Stimulated activated CD4-positive, alpha-beta T cell treated with anti-CD3 and anti-CD28 coated beads, Interleukin-12 subunit alpha, Interleukin-12 subunit beta, amount 100 ng/mL, for 4 hours (primary cell): ENCODE data around the gene RAET1L.
"Not testable (repeated sequence)": the region's sequence is repeated elsewhere in the genome, so short reads cannot be mapped to it uniquely, and the experiment has no call there.

Experiments used
- DNase-seq: peaks from one replicate; pipeline ENCODE4 v3.0.0-alpha.2; 2020

Gene RAET1L

DNA sequence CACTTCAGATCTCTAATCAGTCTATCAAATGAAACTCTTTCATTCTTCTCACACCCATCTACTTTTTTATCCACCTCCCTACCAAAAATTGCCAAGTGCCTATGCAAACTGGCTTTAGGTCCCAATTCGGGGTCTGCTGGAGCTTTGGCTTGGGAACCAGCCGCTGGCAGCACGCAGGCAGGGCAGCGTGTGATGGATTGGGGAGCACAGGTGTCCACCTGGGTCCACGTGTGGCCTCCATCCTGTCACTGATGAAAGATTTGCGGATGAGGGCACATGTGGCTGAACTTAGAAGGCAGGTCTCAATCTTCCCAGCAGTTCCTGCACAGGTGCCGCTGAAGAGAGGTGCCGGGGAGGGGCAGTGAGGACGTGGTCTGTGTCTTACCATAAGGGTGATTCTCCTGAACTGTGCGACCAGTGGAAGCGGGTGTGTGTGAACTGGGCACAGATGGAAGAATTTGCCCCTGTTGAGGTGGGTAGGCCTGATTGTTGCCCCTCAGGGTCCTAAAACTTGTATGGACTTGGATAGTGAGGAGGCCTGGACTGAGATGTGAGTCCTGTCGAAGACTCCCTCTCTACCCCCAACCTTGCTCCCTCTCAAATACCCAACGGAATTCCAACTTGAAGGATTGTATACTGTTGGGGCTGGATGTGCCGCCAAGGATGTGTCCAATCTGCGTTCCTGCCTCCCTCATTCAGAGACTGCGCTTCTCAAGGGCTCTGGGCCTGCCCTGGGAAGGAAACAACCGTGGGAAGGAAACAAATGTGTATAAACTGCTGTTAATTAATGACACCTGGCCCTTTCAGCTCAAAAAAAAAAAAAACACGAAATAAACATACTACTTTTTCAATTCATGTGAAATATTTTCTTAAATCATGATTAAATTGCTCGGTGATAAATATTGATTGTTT lies 18.4 kb upstream of the RAET1L start:
- no peak for DNase-seq

DNA sequence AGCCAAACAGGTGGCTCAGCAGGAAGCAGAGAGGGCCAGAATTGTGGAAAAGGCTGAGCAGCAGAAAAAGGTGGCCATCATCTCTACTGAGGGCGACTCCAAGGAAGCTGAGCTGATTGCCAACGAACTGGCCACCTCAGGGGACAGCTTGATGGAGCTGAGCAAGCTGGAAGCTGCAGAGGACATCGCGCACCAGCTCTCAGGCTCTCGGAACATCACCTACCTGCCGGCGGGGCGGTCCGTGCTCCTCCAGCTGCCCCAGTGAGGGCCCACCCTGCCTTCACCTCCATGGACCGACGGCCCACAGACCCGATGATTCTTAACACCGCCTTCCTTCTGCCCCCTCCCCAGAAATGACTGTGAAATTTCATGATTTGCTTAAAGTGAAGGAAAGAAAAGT lies 17.8 kb upstream of the RAET1L start:
- DNase-seq: no peak

DNA sequence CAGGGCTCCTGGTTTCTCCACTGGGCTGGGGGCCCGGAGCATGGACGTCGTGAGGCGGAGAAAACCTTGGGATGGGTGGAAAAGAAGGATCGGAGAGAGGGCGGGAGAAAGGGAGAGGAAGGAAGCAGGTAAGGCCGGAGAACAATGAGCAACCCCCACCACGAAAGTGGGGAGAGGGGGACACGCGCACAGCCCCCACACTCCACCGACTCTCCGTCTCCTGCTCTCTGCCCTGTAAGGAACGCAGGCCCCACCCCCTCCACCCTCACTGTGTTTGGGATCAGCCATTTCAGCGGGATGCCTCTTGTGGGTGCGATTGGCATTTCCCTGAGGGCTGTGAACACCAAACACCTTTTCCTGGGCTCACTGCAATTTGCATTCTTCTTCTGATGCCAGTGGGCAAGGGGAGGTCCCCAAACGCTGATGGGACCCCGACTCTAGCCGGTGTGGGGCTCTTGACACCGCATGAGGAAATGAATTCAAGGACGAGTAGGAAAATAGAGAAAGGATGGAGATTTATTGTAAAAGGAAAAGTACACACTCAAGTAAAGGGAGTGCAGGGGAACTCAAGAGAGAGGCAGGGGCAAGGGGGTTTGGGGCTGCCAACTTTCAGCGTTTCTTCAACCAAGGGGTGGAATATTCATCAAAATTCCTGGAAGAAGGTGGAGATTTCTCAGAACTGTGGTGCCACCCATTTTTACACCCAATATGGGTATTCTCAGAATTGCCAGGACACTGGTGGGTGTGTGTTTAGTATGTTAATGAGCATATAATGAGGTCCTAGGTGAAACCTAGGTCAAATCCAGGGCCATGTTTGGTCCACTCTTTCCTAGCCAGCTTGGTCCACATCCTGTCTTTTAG lies 13.1 kb upstream of the RAET1L start:
- DNase-seq: no peak

DNA sequence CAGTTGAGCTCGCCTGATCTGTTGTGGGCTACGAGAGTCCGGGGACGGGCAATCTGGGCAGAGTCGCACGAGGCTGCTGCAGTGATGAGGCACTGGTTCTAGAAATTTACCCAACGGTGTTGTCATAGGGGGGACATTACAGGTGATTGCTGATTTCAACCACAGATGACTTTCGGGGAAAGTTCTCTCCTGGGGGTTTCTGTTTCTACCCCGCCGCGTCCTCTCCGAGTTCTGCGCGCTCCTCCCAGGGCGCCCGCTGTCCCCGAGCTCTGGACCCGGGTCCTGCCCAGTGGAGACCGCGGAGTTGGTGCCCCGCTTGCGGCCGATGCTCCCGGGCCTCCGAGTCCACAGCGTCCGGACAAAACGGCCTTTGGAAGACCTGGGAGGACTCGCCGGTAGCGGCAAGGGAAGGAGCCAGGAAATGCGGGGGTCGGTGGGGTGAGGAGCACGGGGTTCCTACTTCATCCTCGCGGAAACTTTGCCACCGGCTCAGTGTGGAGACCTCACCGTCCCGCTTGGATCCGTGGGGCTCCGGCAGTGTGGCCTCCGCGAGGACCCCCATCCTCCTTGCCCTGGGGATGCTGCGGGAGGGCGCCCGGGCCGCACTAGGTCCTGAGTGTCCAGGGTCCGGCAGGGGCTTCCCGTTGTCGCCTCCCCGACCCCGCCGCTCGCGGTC lies 12.3 kb upstream of the RAET1L start:
- DNase-seq: no peak

DNA sequence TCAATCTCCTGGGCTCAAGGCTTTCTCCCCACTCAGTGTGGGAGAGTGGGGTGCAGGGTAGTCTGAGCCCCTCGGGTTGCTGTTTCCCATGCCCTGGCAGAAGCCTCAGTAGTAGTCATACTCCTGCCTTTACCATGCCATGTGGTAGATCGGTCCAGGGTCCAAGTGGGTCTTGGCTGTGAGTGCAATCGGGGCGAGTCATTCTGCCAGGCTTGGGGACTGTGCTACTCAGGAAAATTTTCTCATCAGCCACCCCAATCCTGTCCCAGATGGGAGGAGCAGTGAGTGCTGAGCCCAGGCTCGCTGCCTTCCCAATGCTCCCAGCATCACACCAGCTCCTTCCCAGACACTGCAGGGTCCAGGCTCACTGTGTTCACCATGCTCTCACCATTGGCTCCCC lies 10.7 kb upstream of the RAET1L start:
- no peak for DNase-seq

DNA sequence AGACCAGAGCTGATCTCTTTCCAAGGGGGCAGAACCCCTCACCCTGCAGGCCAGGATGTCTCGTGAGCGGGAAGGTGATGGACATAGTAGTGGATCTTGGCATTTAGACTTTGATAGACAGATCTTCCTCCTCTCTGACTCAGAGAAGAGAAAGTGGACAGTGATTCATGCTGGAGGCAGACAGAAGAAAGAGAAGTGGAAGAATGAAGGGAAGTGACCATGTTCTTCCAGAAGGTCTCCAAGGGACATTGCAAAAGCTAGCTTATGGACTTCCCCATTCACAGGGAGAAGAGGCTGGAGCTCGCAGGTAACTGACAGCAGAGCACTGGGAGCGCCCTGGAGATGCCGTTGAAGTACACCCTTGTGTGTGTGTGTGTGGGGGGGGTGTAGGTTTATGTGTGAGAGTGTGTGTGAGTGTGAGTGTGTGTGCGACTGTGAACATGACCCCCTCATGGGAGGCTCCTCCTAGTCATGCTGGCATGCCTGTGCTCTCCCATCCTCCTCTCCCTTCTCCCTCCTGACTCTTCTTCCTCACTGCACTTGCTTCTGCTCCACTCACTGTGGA lies 8.0 kb upstream of the RAET1L start:
- no peak for DNase-seq

DNA sequence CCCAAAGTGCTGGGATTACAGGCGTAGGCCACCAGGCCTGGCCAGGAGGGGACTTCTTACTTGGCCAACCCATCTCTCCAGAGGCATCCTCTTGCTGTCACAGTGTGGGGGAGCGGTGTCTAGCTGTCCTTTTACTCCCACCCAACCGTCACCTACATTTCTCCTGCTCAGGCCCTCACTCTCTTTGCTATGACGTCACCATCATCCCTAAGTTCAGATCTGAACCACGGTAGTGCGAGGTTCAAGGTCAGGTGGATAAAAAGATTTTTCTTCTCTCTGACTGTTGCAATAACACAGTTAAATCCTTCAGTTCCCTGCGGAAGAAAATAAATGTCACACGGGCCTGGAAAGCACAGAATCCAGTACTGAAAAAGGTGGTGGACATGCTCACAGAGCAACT lies 7.3 kb upstream of the RAET1L start:
- no peak for DNase-seq

DNA sequence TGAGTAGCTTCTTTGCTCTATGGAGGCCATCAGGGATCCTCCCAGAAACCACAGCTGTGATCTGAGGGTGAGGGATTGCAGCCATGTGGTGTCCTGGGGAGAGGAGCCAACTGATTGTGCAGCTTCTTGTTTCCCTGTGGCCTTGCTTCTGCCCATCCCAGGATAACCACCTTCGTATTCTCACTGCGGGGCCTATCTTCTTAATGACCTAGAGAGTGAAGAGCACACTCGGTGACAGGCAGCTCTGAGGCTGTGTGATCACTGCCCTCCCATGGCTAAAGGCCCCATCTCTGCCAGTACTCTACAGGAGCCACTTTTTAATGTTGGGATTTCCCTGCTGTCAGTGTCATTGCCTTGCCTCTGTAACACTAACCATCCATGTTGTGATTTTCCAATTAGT lies 5.3 kb upstream of the RAET1L start:
- no peak for DNase-seq

DNA sequence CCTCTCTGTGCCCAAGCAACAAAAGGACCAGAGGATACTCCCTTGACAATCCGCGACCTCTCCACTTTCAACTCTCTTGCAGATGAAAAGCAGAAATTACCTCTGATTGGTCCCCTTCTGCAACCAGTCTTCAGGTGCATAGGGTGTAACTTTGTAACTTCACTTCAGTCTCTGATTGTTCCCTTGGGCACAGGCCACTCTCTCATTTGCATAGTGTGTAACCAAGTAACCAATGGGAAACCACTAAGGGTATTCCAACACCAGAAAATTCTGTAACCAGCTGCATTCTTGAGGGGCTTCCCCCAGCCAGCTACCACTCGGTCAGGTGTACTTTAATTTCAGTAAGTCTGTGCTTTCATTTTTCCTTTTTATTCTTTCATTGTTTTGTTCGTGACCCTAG lies 4.4 kb upstream of the RAET1L start:
- DNase-seq: no peak

DNA sequence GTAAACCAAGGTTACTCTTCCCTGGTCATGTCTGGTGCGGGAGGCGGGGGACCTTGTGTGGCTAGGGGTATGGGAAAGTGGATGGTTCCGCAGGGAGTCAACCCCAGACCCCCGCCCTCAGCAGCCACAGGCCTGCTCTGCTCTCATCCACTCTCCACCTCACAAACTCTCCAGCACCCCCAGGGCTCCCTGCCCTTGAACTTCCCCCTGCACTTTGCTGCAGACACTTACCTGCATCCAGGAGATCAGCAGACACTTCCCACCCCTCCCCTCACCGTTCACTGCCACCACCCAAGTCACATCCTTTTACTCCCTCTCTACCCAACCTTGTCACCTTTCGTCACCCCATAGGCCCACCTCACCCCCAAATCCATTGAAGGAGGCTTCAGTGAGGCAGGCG lies 3.9 kb upstream of the RAET1L start:
- no peak for DNase-seq

DNA sequence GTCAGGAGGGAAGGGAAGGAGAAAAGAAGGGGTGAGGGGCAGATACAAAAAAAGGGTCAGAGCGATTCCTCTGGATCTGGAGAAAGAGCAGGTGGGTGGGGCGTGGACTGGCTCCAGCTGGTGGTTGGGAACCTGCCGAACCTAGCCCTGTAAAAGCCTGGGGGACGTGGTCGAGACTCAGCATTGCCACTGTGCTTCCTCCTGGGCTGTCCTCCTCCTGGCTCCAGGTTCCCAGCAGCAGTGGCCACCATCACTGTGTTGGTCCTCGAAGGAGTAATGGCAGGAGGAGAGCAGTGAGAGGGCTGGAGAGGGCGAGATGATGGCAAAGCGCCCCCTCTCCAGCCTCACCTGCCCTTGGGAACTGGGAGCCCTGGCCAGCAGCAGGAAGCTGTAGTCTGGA lies 3.5 kb upstream of the RAET1L start:
- DNase-seq: no peak

DNA sequence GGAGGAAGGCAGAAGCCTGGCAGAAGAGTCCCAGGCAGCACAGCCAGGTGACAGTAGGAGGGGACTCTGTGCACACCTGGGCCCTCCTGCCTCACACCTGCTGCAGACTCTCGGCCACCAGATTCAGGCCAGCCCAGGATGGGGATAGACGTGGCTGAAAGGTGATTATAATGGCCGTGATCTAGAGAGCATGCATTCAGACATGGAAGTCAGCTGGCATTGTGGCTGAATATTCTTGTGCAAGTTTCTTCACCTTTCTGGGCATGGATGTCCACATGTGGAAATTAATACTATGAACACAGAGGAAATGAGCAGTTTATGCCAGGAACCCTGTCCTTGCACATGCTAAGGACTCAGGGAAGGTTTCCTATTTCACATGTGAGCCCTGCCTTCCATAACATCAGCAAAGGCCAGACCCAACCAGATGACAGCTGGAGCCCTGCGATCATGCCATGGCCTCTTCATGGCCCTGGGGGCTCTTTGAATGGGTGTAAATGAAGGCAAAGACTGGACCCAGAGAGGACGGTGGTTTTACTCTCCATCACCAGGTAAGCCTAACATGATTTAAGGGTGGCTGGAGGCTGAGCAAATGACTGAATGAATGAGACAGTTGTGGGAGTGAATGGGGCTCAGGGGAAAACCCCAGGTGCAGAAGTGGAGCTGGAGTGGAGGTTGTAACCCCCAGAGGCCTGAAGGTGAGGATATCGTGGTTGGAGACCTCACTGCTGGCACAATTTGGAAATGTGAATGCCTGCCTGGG lies 2.7 kb upstream of the RAET1L start:
- no peak for DNase-seq

DNA sequence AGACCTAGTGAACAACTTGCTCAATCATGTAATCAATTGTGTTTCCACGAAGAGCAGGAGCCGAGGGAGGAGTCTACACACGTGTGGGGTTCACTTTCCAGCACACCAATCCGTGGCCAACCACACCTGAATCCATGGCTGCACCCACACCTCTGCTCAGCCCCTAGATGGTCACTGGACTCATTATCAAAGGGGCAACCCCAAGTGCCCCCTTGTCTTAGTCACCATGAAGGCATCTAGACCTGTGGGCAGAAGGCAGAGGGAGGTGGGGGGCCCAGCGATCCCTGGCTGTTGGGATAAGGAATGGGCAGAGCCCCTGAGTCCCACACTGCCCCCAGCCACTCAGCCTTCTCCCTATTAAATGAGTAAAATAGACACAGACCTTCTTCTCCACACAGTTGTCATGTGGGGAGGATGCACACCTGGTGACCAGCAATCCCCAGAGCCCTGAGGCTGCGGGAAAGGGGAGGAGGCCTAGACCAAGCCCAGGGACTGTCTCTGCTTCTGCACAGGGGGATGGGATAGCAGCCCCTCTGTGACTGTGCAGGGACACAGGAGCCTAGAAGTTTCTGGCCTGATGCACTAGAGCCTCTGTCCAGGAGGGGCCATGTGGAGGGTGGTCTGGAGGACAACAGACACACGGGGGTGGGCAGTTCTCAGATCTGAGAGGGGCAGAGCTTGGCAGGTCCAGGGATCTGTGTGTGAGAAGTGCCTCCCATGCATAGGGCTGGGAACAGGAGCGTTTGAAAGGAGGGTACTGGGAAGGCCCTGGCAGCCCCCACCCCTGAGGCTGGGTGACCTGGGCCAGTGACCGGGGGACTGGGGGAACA lies 1.9 kb upstream of the RAET1L start:
- DNase-seq: no peak

DNA sequence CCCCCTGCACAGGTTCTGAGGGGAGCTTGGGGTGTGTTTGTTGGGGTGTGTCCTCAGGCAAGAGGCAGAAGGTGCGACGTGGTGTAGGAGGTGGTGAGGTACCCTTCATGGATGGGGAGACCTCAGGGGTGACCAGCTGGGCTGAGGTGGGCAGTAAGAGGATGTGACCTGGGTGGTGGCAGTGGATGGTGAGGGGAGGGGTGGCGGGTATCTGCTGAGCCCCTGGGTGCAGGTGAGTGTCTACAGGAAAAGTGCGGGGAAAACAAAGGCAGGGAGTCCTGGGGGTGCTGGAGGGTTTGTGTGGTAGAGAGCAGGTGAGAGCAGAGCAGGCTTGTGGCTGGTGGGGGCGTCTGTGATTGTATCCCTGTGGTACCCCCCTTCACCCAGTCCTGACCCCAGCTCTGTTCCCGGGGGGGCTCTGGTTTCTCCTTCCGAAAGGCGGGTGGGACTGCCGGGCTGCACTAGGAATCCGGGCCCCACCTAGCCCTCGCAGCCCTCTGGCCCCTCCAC lies 631 bp downstream of the RAET1L start:
- no peak for DNase-seq

DNA sequence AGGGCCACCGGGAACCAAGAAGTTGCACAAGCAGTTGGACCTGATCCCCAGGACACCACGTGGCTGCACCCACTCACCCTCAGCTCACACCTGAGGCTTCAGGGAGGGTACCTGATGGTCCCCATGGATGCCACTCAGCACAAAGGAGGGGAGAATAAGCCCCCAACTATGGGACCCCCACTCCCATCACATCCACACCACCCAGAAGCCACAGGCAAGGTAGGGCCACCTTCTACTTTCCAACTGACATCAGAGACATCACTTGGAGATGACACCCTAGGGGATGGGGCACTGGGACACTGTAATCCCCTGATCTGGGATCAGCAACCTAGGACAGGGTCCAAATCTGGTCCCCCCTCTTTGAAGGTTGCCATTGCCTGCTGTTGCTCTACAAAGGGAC lies 1.3 kb downstream of the RAET1L start:
- DNase-seq: not testable (repeated sequence)

DNA sequence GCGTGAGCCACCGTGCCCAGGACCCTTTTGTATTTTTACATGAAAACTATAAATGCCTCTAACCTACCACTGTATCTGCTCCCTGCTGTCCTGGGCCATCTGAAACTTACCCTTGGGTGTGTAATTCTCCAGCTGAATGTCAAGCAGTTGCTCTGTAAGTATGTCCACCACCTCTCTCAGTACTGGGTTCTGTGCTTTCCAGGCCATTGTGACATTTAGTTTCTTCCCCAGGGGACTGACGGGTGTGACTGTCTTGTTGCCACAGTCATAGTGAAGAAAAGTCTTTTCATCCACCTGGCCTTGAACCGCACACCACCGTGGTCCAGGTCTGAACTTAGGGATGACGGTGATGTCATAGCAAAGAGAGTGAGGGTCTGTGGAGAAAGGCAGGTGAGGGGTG lies 3.5 kb downstream of the RAET1L start:
- not testable (repeated sequence) for DNase-seq

DNA sequence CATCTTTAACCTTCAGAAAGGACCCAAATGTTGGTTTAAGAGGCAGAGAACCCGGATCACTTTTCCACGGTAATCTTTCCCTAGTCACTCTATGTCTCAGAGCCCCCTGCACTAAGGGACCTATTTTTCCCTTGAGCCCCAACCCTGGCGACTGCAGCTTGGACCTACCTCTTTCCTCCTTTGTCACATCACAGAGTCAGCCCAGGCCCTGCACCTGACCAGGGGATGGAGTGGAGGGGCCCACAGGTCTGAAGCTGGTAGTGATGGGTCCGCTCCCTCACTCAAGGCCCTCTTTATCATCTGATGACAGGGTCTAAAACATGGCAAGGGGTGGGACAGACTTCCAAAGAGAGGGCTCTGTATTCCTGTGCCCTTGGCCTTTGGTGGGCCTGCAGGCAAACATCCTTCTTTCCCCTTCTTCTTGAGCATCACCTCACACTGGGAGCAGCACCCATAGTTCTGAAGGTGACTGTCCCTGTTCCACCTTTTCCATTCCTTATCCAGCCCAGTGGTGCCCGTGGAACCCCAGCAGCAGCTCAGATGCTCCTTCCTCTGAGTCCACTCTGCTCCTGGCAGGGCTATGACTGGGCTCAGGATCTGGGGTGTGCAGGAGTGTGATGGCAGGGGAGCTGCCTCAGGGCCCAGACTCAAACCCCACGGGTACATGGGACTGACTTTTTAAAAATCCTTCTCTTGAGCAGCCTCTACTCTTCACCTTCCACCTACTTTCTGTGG lies 6.3 kb downstream of the RAET1L start:
- no peak for DNase-seq

DNA sequence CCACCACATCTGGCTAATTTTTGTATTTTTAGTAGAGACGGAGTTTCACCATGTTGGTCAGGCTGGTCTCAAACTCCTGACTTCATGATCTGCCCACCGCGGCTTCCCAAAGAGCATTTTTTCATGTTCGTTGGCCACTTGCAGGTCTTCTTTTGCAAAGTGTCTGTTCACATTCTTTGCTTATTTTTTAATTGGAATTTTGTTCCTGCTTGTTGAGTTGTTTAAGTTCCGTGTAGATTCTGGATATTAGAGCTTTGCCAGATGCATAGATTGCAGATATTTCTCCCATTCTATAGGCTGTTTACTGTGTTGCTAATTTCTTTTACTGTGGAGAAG lies 8.2 kb downstream of the RAET1L start:
- DNase-seq: not testable (repeated sequence)

DNA sequence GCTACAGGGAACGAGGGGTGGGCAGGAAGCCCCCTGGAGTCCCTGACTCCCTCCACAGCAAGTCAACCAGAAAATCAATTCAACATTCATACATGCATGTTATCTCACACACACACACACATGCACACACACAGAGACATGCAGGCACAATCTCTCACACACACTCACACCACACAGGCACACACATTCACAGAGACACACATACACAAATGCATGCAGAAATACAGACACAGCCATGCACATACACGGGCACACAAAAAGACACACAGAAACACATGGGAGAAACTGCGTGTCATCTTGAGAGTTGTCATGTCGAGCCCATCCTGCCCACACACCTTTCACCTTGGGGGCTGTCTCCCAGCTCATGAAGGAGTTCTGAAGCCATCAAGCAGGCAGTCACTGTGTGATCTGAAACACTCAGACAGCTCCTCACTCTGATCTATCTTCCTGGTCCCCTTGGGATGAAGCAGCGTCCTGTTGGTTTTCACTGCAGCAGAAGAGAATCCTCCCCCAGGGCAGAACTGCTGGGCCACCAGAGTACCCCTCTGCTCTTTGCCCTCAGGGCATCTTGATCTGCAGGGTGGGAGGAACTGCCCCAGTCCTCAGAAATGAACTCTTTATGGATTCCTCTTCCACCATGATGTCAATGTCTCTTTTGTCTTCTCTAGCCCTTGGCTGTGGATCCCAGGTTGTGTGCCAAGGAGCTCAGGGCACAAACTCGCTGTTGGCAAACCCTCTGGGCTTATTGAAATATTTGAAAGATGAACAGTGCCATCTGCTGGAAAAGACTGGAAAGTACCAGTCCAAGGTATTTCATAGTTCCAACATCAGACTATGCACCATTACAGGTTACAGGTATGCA lies 8.8 kb downstream of the RAET1L start:
- DNase-seq: no peak
